ENCODE measurements around the gene GLT6D1.
A peak's percentile ranks its signal among the peaks of the same experiment; 100 is the strongest.

The GLT6D1 gene

GRCh38 chr9:135617991-135618411, 21.3 kb downstream of the GLT6D1 start:
- Mint-ChIP-seq H3K4me1 (no peaks in the 10 kb centered on the region), H3K9me3 (no peaks in the 10 kb centered on the region), H3K4me3 (no peak overlapping the region), H3K27ac (peak overlapping the region in 1 of 2 donors; percentile 71), H3K27me3 (peaks cover 21% of the 10 kb centered on the region)
- DNase-seq (no peak), ATAC-seq (no peak)

GRCh38 chr9:135617538-135617900, 21.8 kb downstream of the GLT6D1 start:
- Mint-ChIP-seq H3K4me3 (no peak overlapping the region), H3K27ac (no peak overlapping the region), H3K4me1 (no peaks in the 10 kb centered on the region), H3K27me3 (peaks cover 21% of the 10 kb centered on the region), H3K9me3 (no peaks in the 10 kb centered on the region)
- DNase-seq (no peak), ATAC-seq (no peak)

- no peaks in the 10 kb centered on the region for H3K4me1 Mint-ChIP-seq
- no peak for ATAC-seq
- no peak overlapping the region for H3K27ac Mint-ChIP-seq
- H3K27me3 Mint-ChIP-seq, result peaks cover 21% of the 10 kb centered on the region
- H3K9me3 Mint-ChIP-seq, result no peaks in the 10 kb centered on the region
- DNase-seq, result no peak
- H3K4me3 Mint-ChIP-seq, result no peak overlapping the region
Measured at GRCh38 chr9:135616619-135617537, 22.5 kb downstream of the GLT6D1 start.

GRCh38 chr9:135615666-135616618, 23.4 kb downstream of the GLT6D1 start:
- no peak for ATAC-seq
- no peaks in the 10 kb centered on the region for H3K4me1 Mint-ChIP-seq
- H3K9me3 Mint-ChIP-seq, result no peaks in the 10 kb centered on the region
- H3K27ac Mint-ChIP-seq, result no peak overlapping the region
- H3K27me3 Mint-ChIP-seq, result peaks cover 21% of the 10 kb centered on the region
- DNase-seq, result no peak
- no peak overlapping the region for H3K4me3 Mint-ChIP-seq

- H3K27ac Mint-ChIP-seq, result no peak overlapping the region
- no peaks in the 10 kb centered on the region for H3K9me3 Mint-ChIP-seq
- ATAC-seq, result no peak
- DNase-seq, result no peak
- no peaks in the 10 kb centered on the region for H3K4me1 Mint-ChIP-seq
- peaks cover 21% of the 10 kb centered on the region for H3K27me3 Mint-ChIP-seq
- H3K4me3 Mint-ChIP-seq, result no peak overlapping the region
Measured at GRCh38 chr9:135614821-135615665, 24.3 kb downstream of the GLT6D1 start.

GRCh38 chr9:135613946-135614805, 25.2 kb downstream of the GLT6D1 start:
- H3K4me1 Mint-ChIP-seq, result no peaks in the 10 kb centered on the region

GRCh38 chr9:135612981-135613910, 26.1 kb downstream of the GLT6D1 start:
- Mint-ChIP-seq H3K27me3 (peaks cover 10% of the 10 kb centered on the region), H3K27ac (no peak overlapping the region), H3K4me3 (no peak overlapping the region), H3K4me1 (no peaks in the 10 kb centered on the region), H3K9me3 (no peaks in the 10 kb centered on the region)
- ATAC-seq (no peak), DNase-seq (no peak)

More at GRCh38 chr9:135613946-135614805, 25.2 kb downstream of the GLT6D1 start:
- DNase-seq (no peak), ATAC-seq (no peak)
- H3K4me3 Mint-ChIP-seq, result no peak overlapping the region
- no peak overlapping the region for H3K27ac Mint-ChIP-seq
- peaks cover 19% of the 10 kb centered on the region for H3K27me3 Mint-ChIP-seq
- no peaks in the 10 kb centered on the region for H3K9me3 Mint-ChIP-seq

- Mint-ChIP-seq H3K27ac (no peak overlapping the region), H3K9me3 (no peaks in the 10 kb centered on the region), H3K4me3 (no peak overlapping the region), H3K27me3 (peaks cover 5% of the 10 kb centered on the region), H3K4me1 (no peaks in the 10 kb centered on the region)
- DNase-seq (no peak), ATAC-seq (no peak)
Measured at GRCh38 chr9:135612437-135612836, 26.9 kb downstream of the GLT6D1 start.

- Mint-ChIP-seq H3K27ac (no peak overlapping the region), H3K4me1 (no peaks in the 10 kb centered on the region), H3K27me3 (peaks cover 5% of the 10 kb centered on the region), H3K9me3 (no peaks in the 10 kb centered on the region), H3K4me3 (no peak overlapping the region)
- DNase-seq, result no peak
- no peak for ATAC-seq
Measured at GRCh38 chr9:135611875-135612209, 27.5 kb downstream of the GLT6D1 start.

GRCh38 chr9:135611142-135611874, 28.0 kb downstream of the GLT6D1 start:
- no peaks in the 10 kb centered on the region for H3K9me3 Mint-ChIP-seq
- no peak for DNase-seq
- H3K4me3 Mint-ChIP-seq, result no peak overlapping the region
- ATAC-seq, result no peak
- H3K27me3 Mint-ChIP-seq, result peaks cover 5% of the 10 kb centered on the region
- no peaks in the 10 kb centered on the region for H3K4me1 Mint-ChIP-seq
- H3K27ac Mint-ChIP-seq, result no peak overlapping the region

GRCh38 chr9:135610290-135611141, 28.8 kb downstream of the GLT6D1 start:
- Mint-ChIP-seq H3K4me3 (no peak overlapping the region), H3K9me3 (no peaks in the 10 kb centered on the region), H3K27ac (no peak overlapping the region), H3K27me3 (peaks cover under 1% of the 10 kb centered on the region), H3K4me1 (no peaks in the 10 kb centered on the region)
- ATAC-seq (no peak), DNase-seq (no peak)

GRCh38 chr9:135609366-135609955, 29.9 kb downstream of the GLT6D1 start:
- DNase-seq, result no peak
- Mint-ChIP-seq H3K4me1 (no peaks in the 10 kb centered on the region), H3K9me3 (no peaks in the 10 kb centered on the region), H3K4me3 (no peak overlapping the region), H3K27ac (peak overlapping the region in 1 of 2 donors; percentile 28), H3K27me3 (no peaks in the 10 kb centered on the region)
- no peak for ATAC-seq

Data from stimulated activated naive CD8-positive, alpha-beta T cell treated with anti-CD3 and anti-CD28 coated beads, Interleukin-15, amount 100 ng/mL, for 72 hours (primary cell).